Embryonic facial prominence (tissue), 1 donor: ENCODE data around the gene PRDX1.
A peak's percentile ranks its signal among the peaks of the same experiment; 100 is the strongest.
"Not testable (repeated sequence)": the region's sequence is repeated elsewhere in the genome, so short reads cannot be mapped to it uniquely, and the experiment has no call there.

Source experiments
- DNase-seq: peaks from one replicate; pipeline ENCODE4 v3.0.0-alpha.2; 2016; ENCODE audit errors: extremely low spot score

PRDX1 gene

GRCh38 chr1:45535988-45536766 lies 14.5 kb upstream of the PRDX1 start:
- no peak for DNase-seq

GRCh38 chr1:45531873-45532272 lies 10.2 kb upstream of the PRDX1 start:
- no peak for DNase-seq

GRCh38 chr1:45530632-45531135 lies 9.0 kb upstream of the PRDX1 start:
- DNase-seq, result no peak

- no peak for DNase-seq
Observed at GRCh38 chr1:45526135-45526644, 4.5 kb upstream of the PRDX1 start.

GRCh38 chr1:45523975-45524374 lies 2.3 kb upstream of the PRDX1 start:
- DNase-seq, result not testable (repeated sequence)

GRCh38 chr1:45523516-45523915 lies 1.8 kb upstream of the PRDX1 start:
- not testable (repeated sequence) for DNase-seq

- DNase-seq, result no peak
Observed at GRCh38 chr1:45522324-45523104, 830 bp upstream of the PRDX1 start.

GRCh38 chr1:45519774-45520173 lies 1.9 kb downstream of the PRDX1 start:
- not testable (repeated sequence) for DNase-seq

- no peak for DNase-seq
Observed at GRCh38 chr1:45518910-45519309, 2.8 kb downstream of the PRDX1 start.

- not testable (repeated sequence) for DNase-seq
Observed at GRCh38 chr1:45518366-45518765, 3.3 kb downstream of the PRDX1 start.

- DNase-seq, result no peak
Observed at GRCh38 chr1:45516465-45516864, 5.2 kb downstream of the PRDX1 start.

GRCh38 chr1:45516036-45516435 lies 5.6 kb downstream of the PRDX1 start:
- no peak for DNase-seq

GRCh38 chr1:45513532-45514260 lies 8.0 kb downstream of the PRDX1 start:
- not testable (repeated sequence) for DNase-seq

- DNase-seq, result peak; percentile 4
Observed at GRCh38 chr1:45512641-45513054, 9.0 kb downstream of the PRDX1 start.

- no peak for DNase-seq
Observed at GRCh38 chr1:45510972-45511527, 10.6 kb downstream of the PRDX1 start.

- no peak for DNase-seq
Observed at GRCh38 chr1:45510036-45510971, 11.4 kb downstream of the PRDX1 start.

- DNase-seq, result no peak
Observed at GRCh38 chr1:45508295-45509151, 13.2 kb downstream of the PRDX1 start.

GRCh38 chr1:45507893-45508292 lies 13.8 kb downstream of the PRDX1 start:
- peak; percentile 3 for DNase-seq

GRCh38 chr1:45507195-45507594 lies 14.5 kb downstream of the PRDX1 start:
- DNase-seq, result no peak
